ENCODE measurements around the gene ASB18. TPM values are rescaled to one million over a fixed set of nuclear protein-coding genes. Genes with fewer than 3 reads are reported as not detected.

ASB18 gene
- total and polyA plus RNA-seq, 2 of the 8 experiments (the other 6 are each of a cell fraction or from before 2014, with no cell fraction given): not detected

DNA sequence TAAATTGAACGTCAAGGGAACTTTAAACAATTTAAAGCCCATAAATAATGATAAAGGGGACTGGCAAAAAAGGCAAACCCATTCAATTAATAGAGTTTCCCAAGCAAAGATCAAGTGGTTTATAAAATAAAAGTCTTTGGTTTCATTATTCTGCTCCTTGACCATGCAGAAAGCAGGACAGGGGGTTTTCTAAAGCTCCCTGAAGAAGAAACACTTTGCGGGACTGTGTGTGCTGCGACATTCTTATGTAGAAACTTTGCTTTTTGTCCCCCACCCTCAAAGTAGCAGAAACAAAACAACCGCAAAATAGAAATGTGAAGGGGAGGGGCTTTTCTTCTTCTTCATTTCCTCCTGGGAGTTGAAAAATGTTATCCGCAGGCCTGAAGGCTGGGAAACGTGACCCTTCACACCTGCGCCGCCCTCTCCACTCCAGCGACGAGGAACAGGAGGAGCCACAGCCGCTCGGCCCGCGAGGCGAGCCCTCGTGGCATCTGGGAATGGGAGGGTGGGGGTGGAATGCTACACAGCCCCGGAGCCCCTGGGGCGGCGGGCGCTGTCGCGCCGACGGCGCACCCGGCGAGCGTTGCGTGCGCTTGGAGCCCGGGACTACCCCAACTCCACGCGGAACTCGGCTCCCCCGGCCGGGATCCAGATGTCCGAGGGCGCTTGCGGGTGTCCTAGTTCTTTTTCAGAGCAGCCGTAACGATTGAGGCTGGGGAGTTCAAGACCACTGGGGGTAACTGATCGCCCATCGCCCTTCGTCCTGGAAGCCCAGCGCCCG, 91.8 kb downstream of the ASB18 start:
- ChIA-PET POLR2A (ENCODE audit: partially characterized antibody) (interaction anchor here (4.9 kb wide), 1 partner anchor 12 kb away, joined by 54 read pairs; no protein-coding TSS in a partner anchor), CTCF (ENCODE audit: partially characterized antibody) (interaction anchor here (0.9 to 3.1 kb wide), 3 partner anchors 10 to 407 kb away, joined by 3 to 18 read pairs (median 5); no protein-coding TSS in a partner anchor)
- H3K4me3 ChIP-seq (ENCODE audit: extremely low read depth in 1 of 4, insufficient read depth in 2 of 4, low read depth in 3 of 4, low read length in 4 of 4): peak overlapping the region in 1 of 4 experiments; percentile 46; a peak in 3 of 8 replicates

More for the DNA sequence above, 91.8 kb downstream of the ASB18 start:
- Histone ChIP-seq H2BK120ac (replicated peaks; ENCODE audit: low read depth, low read length) (no peak overlapping the region), H3K79me1 (ENCODE audit: low read depth, low read length) (no peaks in the 10 kb centered on the region), H2BK5ac (ENCODE audit: low read depth, low read length) (no peak overlapping the region), H3K27me3 (replicated peaks in 1 of 4; ENCODE audit: control insufficient read depth in 3 of 4, extremely low read depth in 1 of 4, insufficient read depth in 3 of 4, low read length in 3 of 4) (peaks cover 83 to 98% (median 93%) of the 10 kb centered on the region in 4 experiments), H3K27ac (ENCODE audit: low read depth, low read length) (no peak overlapping the region), H3K79me2 (ENCODE audit: control insufficient read depth in 1 of 2, insufficient read depth in 2 of 2, low read length in 2 of 2) (no peaks in the 10 kb centered on the region), H2BK12ac (ENCODE audit: low read depth, low read length) (peak overlapping the region; percentile 68), H2BK20ac (ENCODE audit: low read length) (no peak overlapping the region), H3K4ac (replicated peaks; ENCODE audit: insufficient read length, low read depth, low read length) (no peak overlapping the region), H4K91ac (replicated peaks; ENCODE audit: insufficient read length, low read length) (no peak overlapping the region), H3K4me2 (ENCODE audit: insufficient read depth in 1 of 2, low read depth in 2 of 2, low read length in 2 of 2) (peak overlapping the region; percentile 56 to 59), H3K4me1 (replicated peaks in 1 of 4; ENCODE audit: control insufficient read depth in 3 of 4, insufficient read depth in 4 of 4, low read length in 3 of 4) (peaks cover 22 to 62% (median 36%) of the 10 kb centered on the region in 4 experiments), H3K18ac (ENCODE audit: extremely low read depth, low read length) (0 out of 2 replicates have a peak overlapping the region, but pooled peaks have one; percentile 42), H3K36me3 (ENCODE audit: control insufficient read depth in 2 of 4, insufficient read depth in 4 of 4, low read length in 3 of 4) (peaks cover 0 to 7% (median 0%) of the 10 kb centered on the region in 4 experiments; a peak in 1 of 8 replicates), H4K20me1 (replicated peaks in 1 of 2; ENCODE audit: control insufficient read depth in 1 of 2, insufficient read depth in 2 of 2, low read length in 2 of 2) (peaks cover 17 to 20% of the 10 kb centered on the region in 2 experiments), H4K5ac (ENCODE audit: insufficient read length, low read depth, low read length) (no peak overlapping the region), H3K9ac (replicated peaks in 1 of 4; ENCODE audit: extremely low read depth in 1 of 4, low read depth in 3 of 4, low read length in 3 of 4) (no peak overlapping the region), H3K56ac (replicated peaks; ENCODE audit: insufficient read length, low read depth, low read length) (no peak overlapping the region), H3K23ac (ENCODE audit: insufficient read length) (no peak overlapping the region), H3K14ac (ENCODE audit: insufficient read length) (no peak overlapping the region), H2BK15ac (ENCODE audit: low read length) (no peak overlapping the region), H2AFZ (ENCODE audit: low read length) (no peak overlapping the region), H2AK5ac (ENCODE audit: low read depth, low read length) (no peak overlapping the region), H3K9me3 (ENCODE audit: insufficient read depth in 2 of 2, low read depth in 1 of 2, low read length in 1 of 2) (no peaks in the 10 kb centered on the region), H4K8ac (ENCODE audit: extremely low read depth, insufficient read depth, low read length) (no peak overlapping the region), H3K23me2 (ENCODE audit: low read depth, low read length) (peaks cover 8% of the 10 kb centered on the region; the same call in 1 of the 2 replicates)
- TF ChIP-seq, protein P1, sequence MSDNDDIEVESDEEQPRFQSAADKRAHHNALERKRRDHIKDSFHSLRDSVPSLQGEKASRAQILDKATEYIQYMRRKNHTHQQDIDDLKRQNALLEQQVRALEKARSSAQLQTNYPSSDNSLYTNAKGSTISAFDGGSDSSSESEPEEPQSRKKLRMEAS (IDR thresholded peaks at IDR 0.05): peak; percentile 31; the same call in 1 of the 2 replicates
- TF ChIP-seq SUZ12 (IDR thresholded peaks at IDR 0.05; ENCODE audit: low read length): peak; percentile 83
- no peak for TF ChIP-seq TEAD4 (IDR thresholded peaks at IDR 0.05; ENCODE audit: low read depth, low read length)
- 3% methylated on average over 46 of the region's 46 CpGs; no CpG with 5 or more reads in 1 of the 2 experiments for whole genome bisulfite sequencing, 2 experiments (ENCODE audit: extremely low coverage in 1 of 2, insufficient coverage in 1 of 2, insufficient read length in 1 of 2, insufficient replicate concordance in 2 of 2, low coverage in 1 of 2, low lambda C conversion rate in 2 of 2, missing lambda C conversion rate in 1 of 2)
- peak in 1 of 2 experiments; percentile 51 for DNase-seq (ENCODE audit: low read depth in 1 of 2, low spot score in 2 of 2)
- no peak for FAIRE-seq

Data from H1 (cell line).